Esophagus mucosa (tissue), 1 donor: ENCODE data around the gene DTNA. TPM values are rescaled to one million over a fixed set of nuclear protein-coding genes. Genes with fewer than 3 reads are reported as not detected.

ENCODE experiments used
- ATAC-seq: fragments of 200-7000 bp; cut with Tn5 transposase; one replicate; pipeline ENCODE4 v1.9.1; 2020
- total RNA-seq: library from RNA; stranded (reverse); gene quantifications from one replicate; pipeline ENCODE4 v1.2.4, GENCODE V29; 2023
- donor health status: DM: yes; HTN: yes; CAD: no.

Gene DTNA
- total RNA-seq, 1 donor from 2014 or later: 2.3 TPM

- no peak for ATAC-seq
These were observed 99.5 kb downstream of the DTNA start for GRCh38 chr18:34809451-34810072.

DNA sequence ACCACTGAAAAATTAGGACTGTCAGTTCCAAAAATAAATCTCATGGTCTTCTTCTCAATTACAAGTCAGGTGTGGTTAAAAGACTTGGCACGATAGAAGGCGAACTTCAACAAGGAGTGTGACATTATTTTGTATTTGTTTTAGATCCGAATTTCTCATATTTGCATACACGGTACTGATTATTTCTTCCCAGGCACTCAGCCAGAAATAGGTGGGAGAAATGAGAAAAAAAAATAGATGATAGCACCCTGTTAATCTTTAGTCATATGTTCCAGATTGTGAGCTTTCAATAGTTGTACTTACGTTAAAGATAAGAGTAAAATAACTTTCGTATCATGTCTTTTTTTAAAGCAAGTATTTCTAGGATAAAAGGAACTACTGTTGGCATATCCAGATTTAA lies 106.1 kb downstream of the DTNA start:
- ATAC-seq: no peak

DNA sequence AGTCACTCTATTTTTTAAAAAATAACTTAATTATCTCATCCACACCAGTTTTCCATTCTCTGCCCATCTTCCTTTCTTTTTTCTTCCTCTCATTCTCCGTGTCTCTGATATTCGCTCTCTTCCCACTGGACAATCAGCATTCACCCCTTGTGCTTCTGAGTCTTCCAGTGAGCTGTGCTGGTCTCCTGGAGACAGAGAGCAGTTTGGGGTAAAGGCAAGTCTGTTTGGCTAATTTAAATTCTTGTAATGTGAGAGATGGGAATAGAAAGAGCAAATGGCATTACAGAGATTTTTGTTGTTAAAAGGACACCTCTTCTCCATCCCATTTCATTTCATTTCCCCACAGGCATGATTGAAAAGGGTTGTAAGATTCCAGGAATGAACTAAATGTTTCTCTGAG lies 107.5 kb downstream of the DTNA start:
- no peak for ATAC-seq

DNA sequence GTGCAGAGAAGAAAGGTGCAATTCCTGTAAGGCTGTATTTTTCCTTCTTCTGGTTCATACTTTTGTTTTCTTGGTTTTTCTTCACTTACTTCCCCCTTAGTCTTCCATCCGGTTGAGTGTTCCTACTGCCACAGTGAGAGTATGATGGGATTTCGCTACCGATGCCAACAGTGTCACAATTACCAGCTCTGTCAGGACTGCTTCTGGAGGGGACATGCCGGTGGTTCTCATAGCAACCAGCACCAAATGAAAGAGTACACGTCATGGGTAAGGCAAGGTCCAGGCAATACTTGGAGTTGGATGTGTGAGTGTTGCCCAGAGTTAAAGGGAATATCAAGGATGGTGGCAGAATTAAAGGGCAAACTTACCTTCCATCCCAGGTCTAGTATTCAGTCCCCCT lies 108.0 kb downstream of the DTNA start:
- no peak for ATAC-seq

GRCh38 chr18:34820360-34821065 lies 110.4 kb downstream of the DTNA start:
- ATAC-seq: no peak

DNA sequence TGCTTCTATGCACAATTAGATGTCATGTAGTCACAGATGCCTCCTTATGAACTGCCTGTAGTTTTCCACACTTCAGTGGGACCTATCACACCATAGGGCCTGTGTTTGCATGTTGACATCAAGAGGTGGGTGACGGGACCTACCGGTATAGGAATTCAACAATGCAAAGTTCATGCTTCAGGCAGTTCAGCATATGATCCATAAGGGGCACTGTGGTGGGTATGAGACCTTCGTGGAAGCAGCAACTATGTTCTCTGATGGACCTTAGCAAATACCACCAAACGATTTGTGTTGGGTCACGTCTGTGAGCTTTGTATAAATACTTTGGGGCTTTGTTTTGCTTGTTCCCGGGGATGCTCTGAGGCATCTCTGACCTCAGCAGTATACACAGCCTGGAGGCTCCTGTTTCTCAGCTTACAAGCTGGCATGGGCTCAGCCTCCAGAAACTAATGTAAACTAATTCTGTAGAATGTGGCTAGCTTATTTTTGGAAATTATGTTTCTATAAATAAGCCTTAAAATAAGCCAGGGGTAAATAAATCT lies 111.6 kb downstream of the DTNA start:
- no peak for ATAC-seq

DNA sequence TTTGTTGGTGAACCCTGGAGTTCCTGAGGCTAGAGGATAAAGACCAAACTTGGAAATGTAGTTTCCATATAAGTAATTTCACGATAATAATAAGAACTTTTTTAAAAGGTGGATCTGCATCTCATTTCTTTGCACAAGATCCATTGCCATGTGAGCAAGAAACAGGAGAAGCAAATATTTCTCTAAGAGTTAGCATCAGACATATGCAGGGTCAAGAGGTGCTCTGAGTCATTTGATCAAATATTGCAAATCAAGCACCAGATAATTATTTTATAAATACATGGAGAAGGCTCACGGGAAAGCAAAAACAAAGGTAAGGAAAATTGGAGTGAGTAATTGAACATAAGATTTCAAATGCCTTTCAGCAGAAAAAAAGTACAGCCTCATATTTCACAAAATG lies 118.0 kb downstream of the DTNA start:
- no peak for ATAC-seq

- no peak for ATAC-seq
These were observed 124.8 kb downstream of the DTNA start for GRCh38 chr18:34834897-34835296.

DNA sequence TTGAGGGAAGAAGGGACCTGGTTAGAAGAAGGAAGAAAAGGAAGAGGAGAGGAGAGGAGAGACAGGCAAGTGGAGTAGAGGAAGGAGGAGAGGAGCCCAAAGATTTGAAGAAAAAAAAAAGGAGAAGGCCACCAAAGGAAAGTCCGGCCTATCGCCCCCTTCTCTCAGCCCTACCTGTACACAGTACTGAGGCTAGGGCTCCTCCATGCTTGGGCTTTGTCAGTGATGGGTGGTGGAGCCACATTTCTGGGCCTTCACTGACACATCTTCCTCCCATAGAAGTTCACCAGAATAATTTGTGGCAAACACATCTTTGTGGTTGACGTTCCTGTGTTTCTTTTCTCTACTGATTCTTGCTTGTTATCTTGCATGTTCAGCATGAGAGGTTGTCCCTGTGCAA lies 125.4 kb downstream of the DTNA start:
- no peak for ATAC-seq

GRCh38 chr18:34837769-34838272 lies 127.7 kb downstream of the DTNA start:
- ATAC-seq: no peak

DNA sequence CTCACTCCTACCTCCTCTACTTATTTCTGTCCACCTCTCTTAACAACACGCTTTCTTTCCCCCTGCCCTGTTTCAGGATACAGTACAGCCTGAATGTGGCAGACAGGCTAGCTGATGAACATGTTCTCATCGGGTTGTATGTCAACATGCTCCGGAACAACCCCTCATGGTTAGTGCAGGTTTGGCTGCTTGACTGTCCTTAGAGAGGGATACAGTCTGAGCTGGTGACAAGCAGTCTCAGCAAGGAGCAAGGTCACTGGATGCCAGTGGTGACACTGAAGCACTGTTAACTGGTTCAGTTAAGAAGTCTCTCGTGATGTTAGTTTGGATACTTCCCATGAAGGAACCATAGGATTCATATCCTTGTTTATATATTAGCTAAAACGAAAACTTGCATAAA lies 128.6 kb downstream of the DTNA start:
- no peak for ATAC-seq

GRCh38 chr18:34840256-34840826 lies 130.2 kb downstream of the DTNA start:
- no peak for ATAC-seq

GRCh38 chr18:34841891-34842290 lies 131.8 kb downstream of the DTNA start:
- ATAC-seq: no peak

DNA sequence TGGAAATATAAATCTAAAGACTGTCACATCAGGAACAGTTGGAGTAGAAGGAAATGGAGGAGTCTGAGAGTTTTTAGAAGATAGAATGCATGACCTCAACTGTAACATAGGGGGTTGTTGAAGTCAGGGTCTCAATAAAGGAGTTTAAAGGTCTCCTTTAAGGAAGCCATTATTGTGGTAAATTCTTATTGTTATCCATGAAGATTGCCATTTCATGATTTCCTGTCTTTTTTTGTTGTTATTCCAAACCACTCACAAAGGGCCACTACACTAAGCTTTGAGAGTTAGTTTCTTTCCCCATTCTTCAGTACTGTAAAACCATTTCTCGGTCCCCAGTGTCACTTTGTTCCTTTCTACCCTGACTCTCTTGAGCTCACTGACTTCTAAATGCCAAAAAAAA lies 134.0 kb downstream of the DTNA start:
- ATAC-seq: no peak

GRCh38 chr18:34844732-34845459 lies 134.8 kb downstream of the DTNA start:
- no peak for ATAC-seq

DNA sequence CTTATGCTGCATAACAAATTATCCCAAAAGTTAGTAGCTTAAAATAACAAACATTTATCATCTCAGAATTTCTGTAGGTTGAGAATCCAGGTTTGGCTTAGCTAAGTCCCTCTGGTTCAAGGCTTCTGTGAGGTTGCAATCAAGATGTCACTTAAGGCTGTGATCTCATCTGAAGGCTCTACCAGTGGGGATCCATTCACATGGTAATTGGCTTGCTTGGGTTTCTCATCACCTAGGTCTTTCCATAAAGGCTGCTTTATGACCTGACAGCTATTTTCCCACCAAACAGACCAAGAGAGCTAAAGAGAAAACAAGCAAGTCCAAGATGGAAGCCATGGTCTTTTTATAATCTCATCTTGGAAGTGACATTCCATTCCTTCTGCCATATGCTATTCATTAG lies 137.3 kb downstream of the DTNA start:
- ATAC-seq: no peak

GRCh38 chr18:34848156-34848555 lies 138.1 kb downstream of the DTNA start:
- no peak for ATAC-seq

DNA sequence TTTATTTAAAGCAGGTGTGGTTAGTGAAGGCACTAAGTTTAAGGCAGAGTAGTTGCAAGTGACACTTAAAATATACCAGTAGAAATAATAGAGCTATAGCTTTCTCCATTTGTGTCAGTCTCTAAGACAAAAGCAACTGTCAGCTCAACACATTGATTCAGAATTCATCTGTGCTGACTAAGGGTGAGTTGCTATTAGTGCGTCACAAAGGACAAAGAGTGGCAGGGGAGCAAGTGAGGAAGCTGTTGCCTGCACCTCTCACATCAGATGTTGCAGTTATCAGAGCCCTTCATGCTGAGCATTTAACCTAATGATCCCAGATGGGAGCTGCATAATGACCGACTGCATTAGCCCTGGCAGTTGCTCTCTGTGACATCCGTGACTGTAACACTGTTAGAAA lies 138.6 kb downstream of the DTNA start:
- no peak for ATAC-seq

GRCh38 chr18:34857320-34857719 lies 147.2 kb downstream of the DTNA start:
- no peak for ATAC-seq

DNA sequence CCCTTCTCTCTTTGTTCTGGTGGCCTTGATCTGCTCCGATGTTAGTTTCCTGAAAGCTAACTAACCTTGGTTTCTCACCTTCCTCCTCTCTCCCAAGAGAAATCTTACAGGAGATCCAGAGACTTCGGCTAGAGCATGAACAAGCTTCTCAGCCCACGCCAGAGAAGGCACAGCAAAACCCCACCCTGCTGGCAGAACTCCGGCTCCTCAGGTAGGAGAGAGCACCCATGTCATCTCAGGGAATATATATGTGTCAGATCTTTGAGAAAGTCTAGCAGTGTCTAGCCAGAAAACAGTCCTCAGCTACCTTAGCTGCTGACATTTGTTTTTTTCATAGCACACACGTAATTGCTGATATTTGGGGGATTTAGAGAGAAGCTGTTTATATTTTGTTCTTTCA lies 148.1 kb downstream of the DTNA start:
- no peak for ATAC-seq

GRCh38 chr18:34859496-34859895 lies 149.4 kb downstream of the DTNA start:
- ATAC-seq: no peak

GRCh38 chr18:34862561-34862960 lies 152.5 kb downstream of the DTNA start:
- ATAC-seq: no peak

DNA sequence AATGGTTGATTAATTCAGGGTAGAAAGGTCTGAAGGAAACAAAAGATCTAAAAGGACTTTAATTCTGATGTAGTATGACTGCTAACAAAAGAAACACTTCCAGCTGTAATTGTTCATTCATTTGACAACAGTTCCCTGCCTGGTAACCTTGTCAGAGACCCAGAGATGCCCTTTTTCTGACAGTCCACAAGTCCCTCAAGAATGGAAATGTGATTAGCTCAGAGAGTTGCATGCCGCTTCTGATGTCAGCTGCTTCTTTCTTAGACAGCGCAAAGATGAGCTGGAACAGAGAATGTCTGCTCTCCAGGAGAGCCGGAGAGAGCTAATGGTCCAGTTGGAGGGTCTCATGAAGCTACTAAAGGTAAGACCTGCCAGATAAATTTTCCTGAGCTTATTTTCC lies 153.6 kb downstream of the DTNA start:
- ATAC-seq: no peak
